H1 (cell line): Measurements from ENCODE around the gene ACP3. TPM values are rescaled to one million over a fixed set of nuclear protein-coding genes. Genes with fewer than 3 reads are reported as not detected.

ENCODE experiments used
- CTCF ChIA-PET: fragments of 300-600 bp; sonication (Branson Sonifier 250); formaldehyde crosslinking; loops from one replicate; lab custom pipeline; 2021; ENCODE audit not compliant: partially characterized antibody; lab: Charles Lee
- POLR2A ChIA-PET: fragments of 300-600 bp; sonication (Branson Sonifier 250); formaldehyde crosslinking; loops from one replicate; lab custom pipeline; 2021; ENCODE audit warnings: inconsistent platforms; ENCODE audit not compliant: partially characterized antibody; lab: Charles Lee
- DNase-seq, 2 experiments: peaks; one replicate each; pipeline versions ENCODE4 v3.0.0 to v3.0.0-alpha.2; 2010 to 2022; ENCODE audit warnings: low spot score in 2 of 2, low read depth in 1 of 2, mixed read lengths in 1 of 2
- FAIRE-seq: peaks from 2 replicates; lab custom pipeline; 2011; peaks lifted over from hg19 to GRCh38; lab: Jason Lieb, UNC
- H2AFZ ChIP-seq: 2 replicates; pipeline ENCODE4 v1.8.1; 2012; ENCODE audit warnings: low read length, inconsistent platforms
- H2AK5ac ChIP-seq: 2 replicates; pipeline ENCODE4 v1.6.1; 2013; ENCODE audit warnings: low read depth, low read length
- H2BK120ac ChIP-seq: replicated peaks from 2 replicates; pipeline ENCODE3; 2013; ENCODE audit warnings: low read depth, low read length, inconsistent platforms
- H2BK12ac ChIP-seq: 2 replicates; pipeline ENCODE4 v1.6.1; 2013; ENCODE audit warnings: low read depth, low read length
- H2BK15ac ChIP-seq: 2 replicates; pipeline ENCODE4 v1.6.1; 2013; ENCODE audit warnings: low read length
- H2BK20ac ChIP-seq: 2 replicates; pipeline ENCODE4 v1.6.1; 2013; ENCODE audit warnings: low read length
- H2BK5ac ChIP-seq: 2 replicates; pipeline ENCODE4 v1.6.1; 2013; ENCODE audit warnings: low read depth, low read length
- H3K14ac ChIP-seq: 2 replicates; pipeline ENCODE4 v1.6.1; 2013; ENCODE audit warnings: inconsistent platforms; ENCODE audit not compliant: insufficient read length
- H3K18ac ChIP-seq: 2 replicates; pipeline ENCODE4 v1.6.1; 2013; ENCODE audit warnings: low read length; ENCODE audit errors: extremely low read depth
- H3K23ac ChIP-seq: 2 replicates; pipeline ENCODE4 v1.6.1; 2013; ENCODE audit warnings: inconsistent platforms; ENCODE audit not compliant: insufficient read length
- H3K23me2 ChIP-seq: 2 replicates; pipeline ENCODE4 v1.6.1; 2013; ENCODE audit warnings: low read depth, low read length
- H3K27ac ChIP-seq: 2 replicates; pipeline ENCODE4 v1.6.1; 2011; ENCODE audit warnings: low read depth, low read length, inconsistent platforms
- H3K27me3 ChIP-seq, 4 experiments: replicated peaks in 1 of 4; 1 replicate in 1 of 4; 2 replicates in 3 of 4; pipeline versions ENCODE4 v1.6.1 to v1.8.1; 2011 to 2013; ENCODE audit warnings: low read length in 3 of 4, mild to moderate bottlenecking in 3 of 4, inconsistent platforms in 2 of 4, mixed read lengths in 2 of 4, moderate library complexity in 1 of 4; ENCODE audit not compliant: control insufficient read depth in 3 of 4, insufficient read depth in 3 of 4; ENCODE audit errors: extremely low read depth in 1 of 4
- H3K36me3 ChIP-seq, 4 experiments: 2 replicates each; pipeline versions ENCODE4 v1.6.1 to v1.8.1; 2011 to 2013; ENCODE audit warnings: mild to moderate bottlenecking in 4 of 4, low read length in 3 of 4, moderate library complexity in 2 of 4, control low read depth in 1 of 4, inconsistent platforms in 1 of 4; ENCODE audit not compliant: insufficient read depth in 4 of 4, control insufficient read depth in 2 of 4
- H3K4ac ChIP-seq: replicated peaks from 2 replicates; pipeline ENCODE3; 2013; ENCODE audit warnings: low read length, low read depth, mixed read lengths, inconsistent platforms; ENCODE audit not compliant: insufficient read length
- H3K4me1 ChIP-seq, 4 experiments: replicated peaks in 1 of 4; 1 replicate in 1 of 4; 2 replicates in 3 of 4; pipeline versions ENCODE4 v1.6.1 to v1.8.1; 2011 to 2013; ENCODE audit warnings: low read length in 3 of 4, inconsistent platforms in 2 of 4, mixed read lengths in 1 of 4; ENCODE audit not compliant: insufficient read depth in 4 of 4, control insufficient read depth in 3 of 4
- H3K4me2 ChIP-seq, 2 experiments: 2 replicates each; pipeline versions ENCODE4 v1.6.1 to v1.8.1; 2011 to 2013; ENCODE audit warnings: low read depth in 2 of 2, low read length in 2 of 2, control low read depth in 1 of 2, inconsistent platforms in 1 of 2, mild to moderate bottlenecking in 1 of 2; ENCODE audit not compliant: insufficient read depth in 1 of 2
- H3K4me3 ChIP-seq, 4 experiments: fragments of 200-600, 300-600 bp in 1 of 4; sonication (generic), shearing (Covaris generic), sonication (Bioruptor Twin) in 1 of 4; 2 replicates each; pipeline versions ENCODE4 v1.5.1 to v1.8.1; 2011 to 2016; ENCODE audit warnings: low read length in 4 of 4, low read depth in 3 of 4, control low read depth in 2 of 4, inconsistent platforms in 2 of 4, mild to moderate bottlenecking in 2 of 4, mixed read lengths in 1 of 4, moderate library complexity in 1 of 4; ENCODE audit not compliant: insufficient read depth in 2 of 4; ENCODE audit errors: extremely low read depth in 1 of 4
- H3K56ac ChIP-seq: replicated peaks from 2 replicates; pipeline ENCODE3; 2013; ENCODE audit warnings: low read depth, mild to moderate bottlenecking, mixed read lengths, low read length, inconsistent platforms; ENCODE audit not compliant: insufficient read length
- H3K79me1 ChIP-seq: 2 replicates; pipeline ENCODE4 v1.6.1; 2013; ENCODE audit warnings: low read depth, low read length, control low read depth
- H3K79me2 ChIP-seq, 2 experiments: 2 replicates each; pipeline versions ENCODE4 v1.6.1 to v1.8.1; 2012 to 2013; ENCODE audit warnings: low read length in 2 of 2, mild to moderate bottlenecking in 2 of 2, inconsistent platforms in 1 of 2; ENCODE audit not compliant: insufficient read depth in 2 of 2, control insufficient read depth in 1 of 2
- H3K9ac ChIP-seq, 4 experiments: replicated peaks in 1 of 4; 1 replicate in 1 of 4; 2 replicates in 3 of 4; pipeline versions ENCODE4 v1.6.1 to v1.8.1; 2011 to 2013; ENCODE audit warnings: low read depth in 3 of 4, low read length in 3 of 4, control low read depth in 2 of 4, mild to moderate bottlenecking in 2 of 4, moderate library complexity in 2 of 4, inconsistent platforms in 1 of 4; ENCODE audit errors: extremely low read depth in 1 of 4
- H3K9me3 ChIP-seq, 2 experiments: 2 replicates each; pipeline versions ENCODE4 v1.6.1 to v1.8.1; 2012 to 2013; ENCODE audit warnings: mild to moderate bottlenecking in 2 of 2, moderate library complexity in 2 of 2, control low read depth in 1 of 2, inconsistent platforms in 1 of 2, low read depth in 1 of 2, low read length in 1 of 2, mixed read lengths in 1 of 2; ENCODE audit not compliant: insufficient read depth in 2 of 2
- H4K20me1 ChIP-seq, 2 experiments: replicated peaks in 1 of 2; 2 replicates each; pipeline versions ENCODE3 to v1.8.1; 2011 to 2013; ENCODE audit warnings: inconsistent platforms in 2 of 2, low read length in 2 of 2, mild to moderate bottlenecking in 1 of 2; ENCODE audit not compliant: insufficient read depth in 2 of 2, control insufficient read depth in 1 of 2
- H4K5ac ChIP-seq: 2 replicates; pipeline ENCODE4 v1.6.1; 2013; ENCODE audit warnings: low read length, low read depth, mixed read lengths, inconsistent platforms; ENCODE audit not compliant: insufficient read length
- H4K8ac ChIP-seq: 2 replicates; pipeline ENCODE4 v1.8.0; 2013; ENCODE audit warnings: mild to moderate bottlenecking, moderate library complexity, low read length, inconsistent platforms; ENCODE audit not compliant: insufficient read depth; ENCODE audit errors: extremely low read depth
- H4K91ac ChIP-seq: replicated peaks from 2 replicates; pipeline ENCODE3; 2013; ENCODE audit warnings: low read length, mixed read lengths, inconsistent platforms; ENCODE audit not compliant: insufficient read length
- ASH2L ChIP-seq: fragments of 200-600, 300-600 bp; sonication (generic); IDR thresholded peaks from one replicate; pipeline ENCODE4 v1.7.1; 2017; ENCODE audit warnings: low read length
- BACH1 ChIP-seq: IDR thresholded peaks from 2 replicates; pipeline ENCODE4 v1.6.1; 2012; ENCODE audit warnings: low read length, improper control_type of control experiment
- BCL11A ChIP-seq, 2 experiments: IDR thresholded peaks; one replicate each; pipeline ENCODE4 v1.6.1; 2011; ENCODE audit warnings: low read depth in 2 of 2, low read length in 2 of 2, mild to moderate bottlenecking in 2 of 2
- CHD1 ChIP-seq: IDR thresholded peaks from 2 replicates; pipeline ENCODE4 v1.6.1; 2012; ENCODE audit warnings: low read depth, low read length, improper control_type of control experiment
- EZH2 ChIP-seq: fragments of 200-600 bp; sonication (generic); IDR thresholded peaks from 2 replicates; pipeline ENCODE4 v1.7.1; 2012; ENCODE audit warnings: low read depth, mild to moderate bottlenecking, moderate library complexity, low read length, inconsistent platforms; ENCODE audit not compliant: severe bottlenecking
- JUN ChIP-seq: IDR thresholded peaks from 2 replicates; pipeline ENCODE4 v1.6.1; 2011; ENCODE audit warnings: low read depth, mild to moderate bottlenecking, improper control_type of control experiment, low read length
- MAFK ChIP-seq: IDR thresholded peaks from 2 replicates; pipeline ENCODE4 v1.6.1; 2012; ENCODE audit warnings: low read depth, mild to moderate bottlenecking, improper control_type of control experiment, low read length
- NANOG ChIP-seq: IDR thresholded peaks from 2 replicates; pipeline ENCODE4 v1.6.1; 2011; ENCODE audit warnings: low read length, low read depth, mild to moderate bottlenecking, inconsistent platforms; ENCODE audit not compliant: insufficient read depth, poor library complexity, severe bottlenecking
- PHF8 ChIP-seq: fragments of 200-600 bp; sonication (generic); conservative IDR thresholded peaks from 2 replicates; pipeline ENCODE4 v1.7.1; 2012; ENCODE audit warnings: low read depth, mild to moderate bottlenecking, inconsistent platforms, low read length, moderate library complexity
- POU5F1 ChIP-seq: IDR thresholded peaks from 2 replicates; pipeline ENCODE4 v1.6.1; 2011; ENCODE audit warnings: low read depth, mild to moderate bottlenecking, low read length, moderate library complexity
- RBBP5 ChIP-seq: IDR thresholded peaks from 2 replicates; pipeline ENCODE4 v1.7.1; 2012; ENCODE audit warnings: low read depth, mild to moderate bottlenecking, inconsistent platforms, low read length, moderate library complexity, borderline replicate concordance
- SIN3A ChIP-seq, 2 experiments: IDR thresholded peaks in 1 of 2; conservative IDR thresholded peaks in 1 of 2; 2 replicates each; pipeline ENCODE4 v1.6.1; 2011 to 2012; ENCODE audit warnings: low read length in 2 of 2, improper control_type of control experiment in 1 of 2, low read depth in 1 of 2, mild to moderate bottlenecking in 1 of 2
- SP1 ChIP-seq: IDR thresholded peaks from 2 replicates; pipeline ENCODE4 v1.6.1; 2011; ENCODE audit warnings: low read depth, low read length
- SRF ChIP-seq: IDR thresholded peaks from 2 replicates; pipeline ENCODE4 v1.6.1; 2011; ENCODE audit warnings: mild to moderate bottlenecking, low read depth, low read length, moderate library complexity
- SUZ12 ChIP-seq: fragments of 200-600 bp; sonication (generic); IDR thresholded peaks from 2 replicates; pipeline ENCODE4 v1.6.1; 2012; ENCODE audit warnings: mild to moderate bottlenecking, inconsistent platforms, low read length, moderate library complexity, mixed read lengths
- TAF1 ChIP-seq: IDR thresholded peaks from 2 replicates; pipeline ENCODE4 v1.6.1; 2011; ENCODE audit warnings: mild to moderate bottlenecking, low read depth, low read length
- polyA plus RNA-seq, 7 experiments: library from polyadenylated mRNA; depleted of rRNA in 3 of 7; stranded (reverse) in 5 of 7; unstranded in 2 of 7; fragments of >200 nt in 5 of 7; fragments of 200-250 nt in 2 of 7; gene quantifications; 1 replicate in 5 of 7; 2 replicates in 1 of 7; 4 replicates in 1 of 7; pipeline versions ENCODE4 v1.2.1 to v1.2.3, GENCODE V29; 2011 to 2013; ENCODE audit warnings: missing spikeins in 2 of 7, mixed read lengths in 2 of 7
- total RNA-seq: library from RNA; stranded (reverse); fragmentation: NEBNext Ultra II Directional; extraction: Animal tissue kit (Norgen Biotek cat#: 25700); gene quantifications from 2 replicates; pipeline ENCODE4 v1.2.1, GENCODE V29; 2021

ACP3 gene
- total and polyA plus RNA-seq, 2 of the 8 experiments (the other 6 are each of a cell fraction or from before 2014, with no cell fraction given): 1.2 to 1.4 TPM

GRCh38 chr3:132368962-132369361 lies 51.8 kb downstream of the ACP3 start:
- no peaks in the 10 kb centered on the region for H3K23me2 ChIP-seq
- no peak for FAIRE-seq
- no peak overlapping the region for H3K4ac ChIP-seq
- no peak overlapping the region for H3K4me2 ChIP-seq
- H3K27me3 ChIP-seq: no peaks in the 10 kb centered on the region
- H3K4me3 ChIP-seq: no peak overlapping the region
- no peak for DNase-seq
- no peak overlapping the region for H4K8ac ChIP-seq
- no peak overlapping the region for H2AFZ ChIP-seq
- ChIA-PET POLR2A (interaction anchor here (1.2 to 1.4 kb wide), 2 partner anchors 8 to 13 kb away, joined by 3 to 5 read pairs; no protein-coding TSS in a partner anchor), CTCF (interaction anchor here (1.2 to 6.7 kb wide), 7 partner anchors 10 to 85 kb away, joined by 3 to 45 read pairs (median 6); no protein-coding TSS in a partner anchor)
- H3K79me1 ChIP-seq: no peaks in the 10 kb centered on the region
- H3K18ac ChIP-seq: no peak overlapping the region
- no peak overlapping the region for H3K14ac ChIP-seq
- no peak overlapping the region for H3K27ac ChIP-seq
- H3K56ac ChIP-seq: no peak overlapping the region
- no peaks in the 10 kb centered on the region for H3K9me3 ChIP-seq
- H3K23ac ChIP-seq: no peak overlapping the region
- no peak overlapping the region for H4K91ac ChIP-seq
- H3K79me2 ChIP-seq: no peaks in the 10 kb centered on the region
- H3K4me1 ChIP-seq: no peaks in the 10 kb centered on the region
- H4K20me1 ChIP-seq: no peaks in the 10 kb centered on the region
- no peaks in the 10 kb centered on the region for H3K36me3 ChIP-seq
- no peak overlapping the region for H2BK5ac ChIP-seq
- H2BK12ac ChIP-seq: no peak overlapping the region
- H4K5ac ChIP-seq: no peak overlapping the region
- H3K9ac ChIP-seq: no peak overlapping the region
- no peak overlapping the region for H2AK5ac ChIP-seq
- no peak overlapping the region for H2BK20ac ChIP-seq
- no peak overlapping the region for H2BK120ac ChIP-seq
- H2BK15ac ChIP-seq: no peak overlapping the region
- no peak for TF ChIP-seq SP1
- no peak for TF ChIP-seq POU5F1
- TF ChIP-seq BCL11A (IDR thresholded peaks at IDR 0.05; ENCODE audit: low read depth in 2 of 2, low read length in 2 of 2): no peak
- no peak for TF ChIP-seq TAF1
- no peak for TF ChIP-seq SRF
- TF ChIP-seq PHF8: no peak
- no peak for TF ChIP-seq CHD1
- no peak for TF ChIP-seq SIN3A (conservative IDR thresholded peaks at IDR 0.05 in 1 of 2, IDR thresholded peaks at IDR 0.05 in 1 of 2; ENCODE audit: low read depth in 1 of 2, low read length in 2 of 2)
- TF ChIP-seq EZH2: no peak
- TF ChIP-seq JUN: no peak
- TF ChIP-seq SUZ12: no peak
- no peak for TF ChIP-seq RBBP5
- TF ChIP-seq ASH2L: no peak
- no peak for TF ChIP-seq MAFK
- no peak for TF ChIP-seq BACH1
- TF ChIP-seq NANOG: no peak
